Prostate gland (tissue), 2 donors: ENCODE measurements around the gene DOCK2. TPM values are rescaled to one million over a fixed set of nuclear protein-coding genes. Genes with fewer than 3 reads are reported as not detected.

Source experiments
- DNase-seq: peaks from one replicate; pipeline ENCODE4 v3.0.0-alpha.2; 2019; ENCODE audit warnings: low spot score
- H3K27ac ChIP-seq, 2 donors: fragments of 200-600 bp; sonication (generic); 2 replicates each; pipeline ENCODE4 v1.5.1; 2017 to 2019
- H3K27me3 ChIP-seq: fragments of 200-600 bp; sonication (generic); replicated peaks from 2 replicates; pipeline ENCODE4 v1.5.1; 2019; ENCODE audit not compliant: insufficient read depth
- H3K36me3 ChIP-seq, 2 donors: fragments of 200-600 bp; sonication (generic); 1 replicate in 1 of 2; 2 replicates in 1 of 2; pipeline versions ENCODE4 v1.5.1 to v1.8.1; 2017 to 2019
- H3K4me1 ChIP-seq: fragments of 200-600 bp; sonication (generic); replicated peaks from 2 replicates; pipeline ENCODE4 v1.5.1; 2019
- H3K4me3 ChIP-seq, 2 donors: fragments of 200-600 bp; sonication (generic); 2 replicates each; pipeline ENCODE4 v1.5.1; 2017 to 2019
- H3K9me3 ChIP-seq: fragments of 200-600 bp; sonication (generic); 2 replicates; pipeline ENCODE4 v1.5.1; 2017
- POLR2A ChIP-seq: fragments of 450-650 bp; IDR thresholded peaks from one replicate; pipeline ENCODE4 v1.6.1; 2016; ENCODE audit warnings: antibody characterized with exemption, mild to moderate bottlenecking
- POLR2AphosphoS5 ChIP-seq: sonication (generic); formaldehyde crosslinking; IDR thresholded peaks from one replicate; pipeline ENCODE4 v1.6.1; 2017; ENCODE audit warnings: antibody characterized with exemption
- WGBS: methylation state at CpG from one replicate; pipeline ENCODE4 v1.1.5; 2018; 5-methylcytosine and 5-hydroxymethylcytosine counted together
- intact Hi-C: fragments of 100-400 bp; cut with DNase I; formaldehyde crosslinking; loops from one replicate; pipeline ENCODE4 v1.14.2; 2022
- total RNA-seq, 2 donors: library from RNA; depleted of rRNA; stranded (reverse); fragments of >200 nt; gene quantifications; one replicate each; pipeline ENCODE4 v1.1.0, GENCODE V29; 2016
- TF ChIP-seq, protein P1 (sequence below), 4 experiments: fragments of 200-600 bp in 2 of 4; fragments of 450-650 bp in 2 of 4; sonication (generic) in 2 of 4; IDR thresholded peaks; 1 replicate in 3 of 4; 2 replicates in 1 of 4; pipeline ENCODE4 v1.5.1; 2016 to 2019; ENCODE audit warnings: antibody characterized with exemption in 4 of 4, mild to moderate bottlenecking in 2 of 4, moderate library complexity in 2 of 4

The DOCK2 gene
- total RNA-seq, 2 donors from 2014 or later: 2.5 to 6.2 TPM

DNA sequence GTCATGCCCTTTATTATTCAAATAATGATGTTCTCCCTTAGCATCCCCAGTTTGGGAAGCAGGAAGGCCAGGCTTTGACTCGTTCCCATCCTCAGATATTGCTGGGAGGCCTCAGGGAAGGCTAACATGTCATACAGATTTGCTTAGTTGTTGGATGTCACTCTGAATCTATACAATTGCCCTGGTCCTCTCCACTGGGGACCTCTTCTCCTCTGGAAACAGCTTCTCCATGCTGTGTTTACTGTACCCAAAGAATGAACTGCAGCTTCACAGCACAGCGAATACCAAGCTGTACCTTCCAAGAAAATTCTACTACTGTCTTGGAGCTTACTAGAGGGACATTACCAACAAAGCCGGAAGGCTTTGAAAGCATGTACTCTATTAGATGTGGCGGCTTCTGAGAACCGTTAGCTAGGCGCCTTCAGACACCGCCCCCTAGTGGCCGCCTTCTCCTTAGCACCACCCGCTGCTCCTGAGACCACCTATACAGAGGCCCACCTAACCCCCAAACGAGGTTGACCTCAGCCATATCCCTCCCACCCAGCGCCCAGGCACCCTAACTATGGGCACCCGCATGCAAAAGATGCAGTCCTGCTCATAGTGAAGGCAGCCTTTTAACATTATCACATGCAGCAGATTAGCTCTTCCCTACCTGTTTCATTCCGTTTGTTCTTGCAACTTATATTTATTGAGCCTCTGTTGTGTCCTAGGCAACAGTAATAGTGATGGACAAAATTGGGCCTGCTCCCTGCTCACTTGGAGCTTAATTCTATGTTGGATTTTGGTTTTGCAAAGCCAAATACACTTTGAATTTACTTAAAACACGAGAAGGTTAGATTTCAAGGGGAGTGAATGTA lies 433.7 kb downstream of the DOCK2 start:
- Histone ChIP-seq H3K27ac (no peak overlapping the region), H3K4me3 (no peak overlapping the region), H3K4me1 (no peaks in the 10 kb centered on the region), H3K9me3 (no peaks in the 10 kb centered on the region), H3K27me3 (no peaks in the 10 kb centered on the region), H3K36me3 (no peaks in the 10 kb centered on the region)
- TF ChIP-seq, protein P1, sequence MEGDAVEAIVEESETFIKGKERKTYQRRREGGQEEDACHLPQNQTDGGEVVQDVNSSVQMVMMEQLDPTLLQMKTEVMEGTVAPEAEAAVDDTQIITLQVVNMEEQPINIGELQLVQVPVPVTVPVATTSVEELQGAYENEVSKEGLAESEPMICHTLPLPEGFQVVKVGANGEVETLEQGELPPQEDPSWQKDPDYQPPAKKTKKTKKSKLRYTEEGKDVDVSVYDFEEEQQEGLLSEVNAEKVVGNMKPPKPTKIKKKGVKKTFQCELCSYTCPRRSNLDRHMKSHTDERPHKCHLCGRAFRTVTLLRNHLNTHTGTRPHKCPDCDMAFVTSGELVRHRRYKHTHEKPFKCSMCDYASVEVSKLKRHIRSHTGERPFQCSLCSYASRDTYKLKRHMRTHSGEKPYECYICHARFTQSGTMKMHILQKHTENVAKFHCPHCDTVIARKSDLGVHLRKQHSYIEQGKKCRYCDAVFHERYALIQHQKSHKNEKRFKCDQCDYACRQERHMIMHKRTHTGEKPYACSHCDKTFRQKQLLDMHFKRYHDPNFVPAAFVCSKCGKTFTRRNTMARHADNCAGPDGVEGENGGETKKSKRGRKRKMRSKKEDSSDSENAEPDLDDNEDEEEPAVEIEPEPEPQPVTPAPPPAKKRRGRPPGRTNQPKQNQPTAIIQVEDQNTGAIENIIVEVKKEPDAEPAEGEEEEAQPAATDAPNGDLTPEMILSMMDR (IDR thresholded peaks at IDR 0.05): peak in 3 of 4 experiments; percentile 21 to 50 (median 34)
- TF ChIP-seq POLR2AphosphoS5 (no peak), POLR2A (no peak)
- 47% methylated on average over 14 of the region's 14 CpGs for WGBS
- intact Hi-C loops: no loop called here
- no peak for DNase-seq

DNA sequence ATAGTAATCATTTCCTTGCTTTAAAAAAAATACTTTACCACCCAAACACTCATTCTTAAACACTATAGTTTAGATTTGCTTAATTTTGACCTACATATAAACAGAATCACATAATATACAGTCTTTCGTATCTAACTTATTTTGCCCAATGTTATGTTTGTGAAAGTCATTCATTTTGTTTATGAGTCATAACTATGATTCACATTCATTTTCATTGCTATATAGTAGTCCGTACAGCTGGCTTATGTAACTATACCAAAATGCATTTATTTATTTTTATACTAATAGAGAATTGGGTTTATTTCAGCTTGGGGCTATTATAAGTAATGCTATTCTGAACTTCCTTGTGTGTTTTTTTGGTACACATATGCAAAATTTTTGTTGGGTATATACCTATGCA lies 434.7 kb downstream of the DOCK2 start:
- Histone ChIP-seq H3K9me3 (no peaks in the 10 kb centered on the region), H3K4me1 (no peaks in the 10 kb centered on the region), H3K27me3 (no peaks in the 10 kb centered on the region), H3K4me3 (no peak overlapping the region), H3K36me3 (no peaks in the 10 kb centered on the region), H3K27ac (no peak overlapping the region)
- DNase-seq: no peak
- intact Hi-C loops: no loop called here
- TF ChIP-seq POLR2A: no peak
- 95% methylated on average over 2 of the region's 2 CpGs for WGBS

DNA sequence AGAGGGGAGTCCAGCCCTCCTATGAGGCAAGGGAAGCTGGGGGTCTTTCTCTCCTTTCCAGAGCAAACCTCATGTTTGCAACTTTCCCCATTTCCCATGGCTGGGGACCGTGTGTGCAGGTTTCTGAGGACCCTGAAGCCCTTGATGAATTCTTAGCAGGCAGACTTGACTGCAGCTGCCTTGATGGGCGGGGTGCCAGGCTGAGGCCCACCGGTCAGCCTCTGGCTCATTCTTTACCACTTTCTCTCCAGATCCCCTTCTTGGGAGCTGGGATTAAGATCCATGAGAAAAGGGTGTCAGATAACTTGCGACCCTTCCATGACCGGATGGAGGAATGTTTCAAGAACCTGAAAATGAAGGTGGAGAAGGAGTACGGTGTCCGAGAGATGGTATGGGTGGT lies 438.6 kb downstream of the DOCK2 start:
- H3K36me3 ChIP-seq: no peaks in the 10 kb centered on the region
- no peak overlapping the region for H3K4me3 ChIP-seq
- no peaks in the 10 kb centered on the region for H3K27me3 ChIP-seq
- no peaks in the 10 kb centered on the region for H3K9me3 ChIP-seq
- H3K27ac ChIP-seq: no peak overlapping the region
- TF ChIP-seq POLR2A (no peak), POLR2AphosphoS5 (no peak)
- TF ChIP-seq, protein P1 (IDR thresholded peaks at IDR 0.05): no peak
- H3K4me1 ChIP-seq: no peaks in the 10 kb centered on the region
- 80% methylated on average over 7 of the region's 7 CpGs for WGBS
- intact Hi-C loops: no loop called here
- no peak for DNase-seq

DNA sequence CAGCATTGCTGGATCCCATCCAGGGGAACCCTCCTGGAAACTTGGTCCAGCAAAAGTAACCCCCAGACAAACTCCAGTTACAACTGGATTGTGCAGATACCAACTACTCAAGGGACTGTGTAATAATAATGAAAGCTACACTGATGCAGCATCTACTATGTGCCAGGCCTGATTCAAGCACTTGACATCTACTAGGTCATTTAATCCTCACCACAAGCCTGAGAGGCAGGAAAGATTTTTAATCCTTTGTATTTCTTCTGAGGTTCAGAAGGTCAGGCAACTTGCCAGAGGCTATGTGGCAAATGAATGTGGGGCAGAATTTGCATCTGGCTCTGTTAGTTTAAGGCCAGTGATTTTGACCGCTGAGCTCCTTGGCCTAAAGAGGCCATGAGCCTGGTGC lies 439.1 kb downstream of the DOCK2 start:
- DNase-seq: no peak
- Histone ChIP-seq H3K36me3 (no peaks in the 10 kb centered on the region), H3K27ac (no peak overlapping the region), H3K27me3 (no peaks in the 10 kb centered on the region), H3K4me1 (no peaks in the 10 kb centered on the region), H3K9me3 (no peaks in the 10 kb centered on the region), H3K4me3 (no peak overlapping the region)
- TF ChIP-seq POLR2AphosphoS5 (no peak), POLR2A (no peak)
- TF ChIP-seq, protein P1 (IDR thresholded peaks at IDR 0.05): no peak
- intact Hi-C loops: no loop called here
- 96% methylated on average over 1 of the region's 1 CpG for WGBS

DNA sequence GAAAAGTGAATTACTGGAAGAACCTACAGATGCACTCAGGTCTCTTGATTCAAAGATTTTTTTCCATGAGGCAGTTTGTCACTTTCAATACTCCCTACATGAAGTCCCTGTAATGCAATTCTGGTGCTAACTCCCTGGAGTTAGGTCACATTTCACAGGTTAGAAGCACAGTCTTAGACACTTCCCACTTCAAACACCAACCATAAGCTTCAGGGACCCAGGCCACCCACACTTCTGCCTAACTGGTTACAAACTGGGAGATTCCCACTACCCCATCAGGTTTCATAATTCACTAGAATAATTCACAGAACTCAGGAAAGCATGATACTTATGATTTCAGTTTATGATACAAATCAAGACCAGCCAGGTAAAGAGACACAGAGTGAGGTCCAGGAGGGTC lies 439.7 kb downstream of the DOCK2 start:
- Histone ChIP-seq H3K27me3 (no peaks in the 10 kb centered on the region), H3K27ac (no peak overlapping the region), H3K4me3 (no peak overlapping the region), H3K4me1 (no peaks in the 10 kb centered on the region), H3K9me3 (no peaks in the 10 kb centered on the region), H3K36me3 (no peaks in the 10 kb centered on the region)
- TF ChIP-seq, protein P1 (IDR thresholded peaks at IDR 0.05): no peak
- no peak for TF ChIP-seq POLR2A
- TF ChIP-seq POLR2AphosphoS5: no peak
- intact Hi-C loops: no loop called here
- no peak for DNase-seq
